Right lung (tissue), 5 donors: ENCODE data around the gene NXF1. TPM values are rescaled to one million over a fixed set of nuclear protein-coding genes. Genes with fewer than 3 reads are reported as not detected.
"Not testable (repeated sequence)": the region's sequence is repeated elsewhere in the genome, so short reads cannot be mapped to it uniquely, and the experiment has no call there.

Source experiments
- DNase-seq, 2 donors: peaks; one replicate each; pipeline ENCODE4 v3.0.0-alpha.2; 2013
- polyA plus RNA-seq, 5 donors: library from polyadenylated mRNA; unstranded; fragments of 120-200 nt; gene quantifications; one replicate each; pipeline versions ENCODE4 v1.2.1 to v1.2.3, GENCODE V29; 2013; ENCODE audit warnings: inconsistent platforms in 1 of 5, low replicate concordance in 1 of 5; ENCODE audit not compliant: insufficient read length in 5 of 5, insufficient read depth in 1 of 5

Gene NXF1
- polyA plus RNA-seq, 5 donors, result 111 to 162 (median 134) TPM

- DNase-seq, result peak; percentile 91 to 92
Measured at GRCh38 chr11:62839050-62839945, 34.1 kb upstream of the NXF1 start, which contains the start of gene WDR74. Gene WDR74, minus strand, starts transcription at chr11:62839590. Its CDS starts 20 bp downstream, at chr11:62839570.

- no peak for DNase-seq
Measured at GRCh38 chr11:62835336-62835735, 30.1 kb upstream of the NXF1 start.

- no peak for DNase-seq
Measured at GRCh38 chr11:62832336-62833234, 27.3 kb upstream of the NXF1 start, which contains the start of gene TEX54. Gene TEX54, minus strand, starts transcription at chr11:62832841.

GRCh38 chr11:62831520-62832335, 26.5 kb upstream of the NXF1 start, which contains the start of gene STX5:
Gene STX5, minus strand, starts transcription at chr11:62832051. Its CDS starts 808 bp downstream, at chr11:62831243.
- DNase-seq, result peak; percentile 99

- DNase-seq, result no peak
Measured at GRCh38 chr11:62830904-62831519, 25.8 kb upstream of the NXF1 start.

- not testable (repeated sequence) for DNase-seq
Measured at GRCh38 chr11:62828130-62828529, 22.9 kb upstream of the NXF1 start.

- no peak for DNase-seq
Measured at GRCh38 chr11:62823677-62824076, 18.4 kb upstream of the NXF1 start.

- DNase-seq, result no peak
Measured at GRCh38 chr11:62817129-62817528, 11.9 kb upstream of the NXF1 start.

- no peak for DNase-seq
Measured at GRCh38 chr11:62816557-62816956, 11.3 kb upstream of the NXF1 start.

GRCh38 chr11:62811659-62812058, 6.4 kb upstream of the NXF1 start:
- DNase-seq, result no peak

GRCh38 chr11:62810748-62811147, 5.5 kb upstream of the NXF1 start:
- no peak for DNase-seq

- DNase-seq, result peak in 1 of 2 donors; percentile 5
Measured at GRCh38 chr11:62806611-62807121, 1.4 kb upstream of the NXF1 start.

- peak in 1 of 2 donors; percentile 7 for DNase-seq
Measured at GRCh38 chr11:62805961-62806441, 761 bp upstream of the NXF1 start.

- peak; percentile 36 to 50 for DNase-seq
Measured at GRCh38 chr11:62804310-62805075, 747 bp downstream of the NXF1 start.

GRCh38 chr11:62801071-62801470, 4.2 kb downstream of the NXF1 start:
- DNase-seq, result no peak

GRCh38 chr11:62799486-62799885, 5.8 kb downstream of the NXF1 start:
- no peak for DNase-seq

GRCh38 chr11:62796281-62796680, 9.0 kb downstream of the NXF1 start:
- no peak for DNase-seq

GRCh38 chr11:62794201-62794775, 11.0 kb downstream of the NXF1 start:
- no peak for DNase-seq

GRCh38 chr11:62792202-62792575, 13.1 kb downstream of the NXF1 start:
- peak; percentile 63 to 66 for DNase-seq
